Kidney (tissue), 14 donors: ENCODE measurements around the gene SLC4A5. TPM values are rescaled to one million over a fixed set of nuclear protein-coding genes. Genes with fewer than 3 reads are reported as not detected.
"Not testable (repeated sequence)": the region's sequence is repeated elsewhere in the genome, so short reads cannot be mapped to it uniquely, and the experiment has no call there.

ENCODE experiments used
- DNase-seq, 5 donors: peaks; one replicate each; pipeline ENCODE4 v3.0.0-alpha.2; 2013 to 2020
- FAIRE-seq: peaks from 2 replicates; lab custom pipeline; 2012; peaks lifted over from hg19 to GRCh38; lab: Jason Lieb, UNC
- H3K27ac ChIP-seq, 2 donors: one replicate each; pipeline ENCODE4 v1.7.0; 2013; ENCODE audit warnings: low read depth in 2 of 2, low read length in 2 of 2, inconsistent platforms in 1 of 2
- H3K27me3 ChIP-seq: one replicate; pipeline ENCODE4 v1.7.1; 2013; ENCODE audit warnings: low read length, inconsistent platforms; ENCODE audit not compliant: control insufficient read depth, insufficient read depth
- H3K36me3 ChIP-seq, 3 donors: one replicate each; pipeline versions ENCODE4 v1.7.0 to v1.7.1; 2013; ENCODE audit warnings: low read length in 3 of 3, control low read depth in 1 of 3, inconsistent platforms in 1 of 3; ENCODE audit not compliant: insufficient read depth in 3 of 3, control insufficient read depth in 2 of 3
- H3K4me1 ChIP-seq, 3 donors: one replicate each; pipeline versions ENCODE4 v1.7.0 to v1.7.1; 2013; ENCODE audit warnings: low read length in 3 of 3, inconsistent platforms in 1 of 3, low read depth in 1 of 3; ENCODE audit not compliant: control insufficient read depth in 2 of 3, insufficient read depth in 2 of 3
- H3K4me3 ChIP-seq, 3 donors: one replicate each; pipeline versions ENCODE4 v1.7.0 to v1.8.1; 2013; ENCODE audit warnings: low read length in 3 of 3, control low read depth in 1 of 3, inconsistent platforms in 1 of 3
- H3K9ac ChIP-seq, 3 donors: one replicate each; pipeline versions ENCODE4 v1.7.0 to v1.7.1; 2013; ENCODE audit warnings: low read length in 3 of 3, control low read depth in 1 of 3, inconsistent platforms in 1 of 3
- H3K9me3 ChIP-seq, 3 donors: one replicate each; pipeline versions ENCODE4 v1.7.0 to v1.7.1; 2013; ENCODE audit warnings: low read length in 3 of 3, control low read depth in 1 of 3, inconsistent platforms in 1 of 3; ENCODE audit not compliant: control insufficient read depth in 2 of 3, insufficient read depth in 1 of 3
- intact Hi-C: fragments of 100-400 bp; cut with DNase I; formaldehyde crosslinking; loops from one replicate; pipeline ENCODE4 v1.11.1; 2022
- polyA plus RNA-seq: library from polyadenylated mRNA; stranded (reverse); fragments of 350-450 nt; fragmentation: Illumina TruSeq; extraction: RNeasy Lipid Tissue Mini Kit (QIAGEN cat#74804); gene quantifications from one replicate; pipeline ENCODE4 v1.2.3, GENCODE V29; 2014; ENCODE audit warnings: low read depth, low replicate concordance; ENCODE audit not compliant: insufficient read depth
- total RNA-seq: library from RNA; stranded (reverse); fragmentation: NEBNext Ultra II Directional; extraction: Animal tissue kit (Norgen Biotek cat#: 25700); gene quantifications from one replicate; pipeline ENCODE4 v1.2.1, GENCODE V29; 2021
- TF ChIP-seq, protein P1 (sequence below): IDR thresholded peaks from 3 replicates; pipeline ENCODE4 v1.5.1; 2012; ENCODE audit warnings: mild to moderate bottlenecking, moderate library complexity, borderline replicate concordance; ENCODE audit not compliant: insufficient read depth; ENCODE audit errors: extremely low read depth
- donor health status: control.
- donor health status: control.
- donor health status: control.
- donor health status: control.
- donor health status: control.
- donor health status: DM: yes; HTN: yes; CAD: no.
- donor health status: Normal renal cell carcinoma (clear cell type).

SLC4A5 gene
- total and polyA plus RNA-seq, 2 donors from 2014 or later: 1.1 to 5.2 TPM

- H3K4me1 ChIP-seq: no peaks in the 10 kb centered on the region
- no peaks in the 10 kb centered on the region for H3K27me3 ChIP-seq
- no peaks in the 10 kb centered on the region for H3K36me3 ChIP-seq
- no peaks in the 10 kb centered on the region for H3K9me3 ChIP-seq
- no peak overlapping the region for H3K4me3 ChIP-seq
- DNase-seq (no peak), FAIRE-seq (no peak)
- intact Hi-C loops: no loop called here
- TF ChIP-seq, protein P1, sequence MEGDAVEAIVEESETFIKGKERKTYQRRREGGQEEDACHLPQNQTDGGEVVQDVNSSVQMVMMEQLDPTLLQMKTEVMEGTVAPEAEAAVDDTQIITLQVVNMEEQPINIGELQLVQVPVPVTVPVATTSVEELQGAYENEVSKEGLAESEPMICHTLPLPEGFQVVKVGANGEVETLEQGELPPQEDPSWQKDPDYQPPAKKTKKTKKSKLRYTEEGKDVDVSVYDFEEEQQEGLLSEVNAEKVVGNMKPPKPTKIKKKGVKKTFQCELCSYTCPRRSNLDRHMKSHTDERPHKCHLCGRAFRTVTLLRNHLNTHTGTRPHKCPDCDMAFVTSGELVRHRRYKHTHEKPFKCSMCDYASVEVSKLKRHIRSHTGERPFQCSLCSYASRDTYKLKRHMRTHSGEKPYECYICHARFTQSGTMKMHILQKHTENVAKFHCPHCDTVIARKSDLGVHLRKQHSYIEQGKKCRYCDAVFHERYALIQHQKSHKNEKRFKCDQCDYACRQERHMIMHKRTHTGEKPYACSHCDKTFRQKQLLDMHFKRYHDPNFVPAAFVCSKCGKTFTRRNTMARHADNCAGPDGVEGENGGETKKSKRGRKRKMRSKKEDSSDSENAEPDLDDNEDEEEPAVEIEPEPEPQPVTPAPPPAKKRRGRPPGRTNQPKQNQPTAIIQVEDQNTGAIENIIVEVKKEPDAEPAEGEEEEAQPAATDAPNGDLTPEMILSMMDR: no peak
- no peak overlapping the region for H3K9ac ChIP-seq
- H3K27ac ChIP-seq: no peak overlapping the region
Measured at GRCh38 chr2:74216642-74217041, 126.6 kb downstream of the SLC4A5 start.

GRCh38 chr2:74215771-74216170 lies 127.4 kb downstream of the SLC4A5 start:
- H3K4me1 ChIP-seq, H3K36me3 ChIP-seq, H3K9me3 ChIP-seq, DNase-seq, H3K27me3 ChIP-seq, H3K9ac ChIP-seq, FAIRE-seq, intact Hi-C loops, H3K27ac ChIP-seq, H3K4me3 ChIP-seq: not testable (repeated sequence)

DNA sequence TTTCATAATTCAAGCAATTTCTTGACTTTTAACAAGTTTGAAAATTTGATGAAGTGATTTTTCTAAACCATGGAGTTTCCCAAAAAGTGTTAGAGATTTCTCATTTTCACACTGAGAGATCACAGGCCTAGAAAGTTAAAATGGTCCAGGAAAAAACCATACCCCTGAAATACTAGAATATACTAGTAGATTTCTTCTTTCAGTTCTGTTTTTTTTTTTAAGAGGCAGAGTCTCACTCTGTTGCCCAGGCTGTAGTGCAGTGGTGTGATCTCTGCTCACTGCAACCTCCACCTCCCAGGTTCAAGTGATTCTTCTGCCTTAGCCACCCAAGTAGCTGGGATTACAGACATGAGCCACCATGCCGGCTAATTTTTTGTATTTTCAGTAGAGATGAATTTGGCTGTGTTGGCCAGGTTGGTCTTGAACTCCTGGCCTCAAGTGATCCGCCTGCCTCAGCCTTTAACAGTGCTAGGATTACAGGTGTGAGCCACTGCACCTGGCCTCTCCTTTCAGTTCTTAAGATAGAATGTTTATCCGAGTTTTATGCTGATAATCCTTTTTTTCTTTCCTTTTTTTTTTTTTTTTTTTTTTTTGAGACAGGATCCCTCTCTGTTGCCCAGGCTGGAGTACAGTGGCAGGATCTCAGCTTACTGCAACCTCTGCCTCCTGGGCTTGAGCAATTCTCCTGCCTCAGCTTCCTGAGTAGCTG lies 130.4 kb downstream of the SLC4A5 start:
- no peak overlapping the region for H3K4me3 ChIP-seq
- intact Hi-C loops: no loop called here
- no peaks in the 10 kb centered on the region for H3K36me3 ChIP-seq
- H3K4me1 ChIP-seq: no peaks in the 10 kb centered on the region
- FAIRE-seq (no peak), DNase-seq (no peak)
- H3K27me3 ChIP-seq: no peaks in the 10 kb centered on the region
- no peak overlapping the region for H3K27ac ChIP-seq
- H3K9ac ChIP-seq: no peak overlapping the region
- H3K9me3 ChIP-seq: no peaks in the 10 kb centered on the region
- TF ChIP-seq, protein P1: no peak

GRCh38 chr2:74206180-74206688 lies 137.0 kb downstream of the SLC4A5 start:
- no peaks in the 10 kb centered on the region for H3K9me3 ChIP-seq
- no peaks in the 10 kb centered on the region for H3K36me3 ChIP-seq
- H3K4me3 ChIP-seq: no peak overlapping the region
- no peaks in the 10 kb centered on the region for H3K27me3 ChIP-seq
- DNase-seq (no peak), FAIRE-seq (no peak)
- H3K27ac ChIP-seq: peak overlapping the region in 1 of 2 donors; percentile 9
- no peak overlapping the region for H3K9ac ChIP-seq
- TF ChIP-seq, protein P1: no peak
- H3K4me1 ChIP-seq: peaks cover 0 to 4% (median 0%) of the 10 kb centered on the region in 3 donors
- intact Hi-C loops: no loop called here
